Endometrial microvascular endothelial cells (primary cell): ENCODE measurements around the gene CACTIN. TPM values are rescaled to one million over a fixed set of nuclear protein-coding genes. Genes with fewer than 3 reads are reported as not detected.
"Not testable (repeated sequence)": the region's sequence is repeated elsewhere in the genome, so short reads cannot be mapped to it uniquely, and the experiment has no call there.

ENCODE experiments used
- in situ Hi-C: cut with HindIII; loops from 2 replicates; pipeline ENCODE4 v1.10.0; 2017; ENCODE audit warnings: low sequenced_read_pairs, low pct_unique_long_range_greater_than_20kb; ENCODE audit errors: inconsistent ontology term
- total RNA-seq: library from RNA; depleted of rRNA; stranded (reverse); fragments of >200 nt; gene quantifications from one replicate; pipeline ENCODE4 v1.2.3, GENCODE V29; 2015; ENCODE audit errors: inconsistent ontology term

The CACTIN gene
- total RNA-seq: 46.6 TPM

DNA sequence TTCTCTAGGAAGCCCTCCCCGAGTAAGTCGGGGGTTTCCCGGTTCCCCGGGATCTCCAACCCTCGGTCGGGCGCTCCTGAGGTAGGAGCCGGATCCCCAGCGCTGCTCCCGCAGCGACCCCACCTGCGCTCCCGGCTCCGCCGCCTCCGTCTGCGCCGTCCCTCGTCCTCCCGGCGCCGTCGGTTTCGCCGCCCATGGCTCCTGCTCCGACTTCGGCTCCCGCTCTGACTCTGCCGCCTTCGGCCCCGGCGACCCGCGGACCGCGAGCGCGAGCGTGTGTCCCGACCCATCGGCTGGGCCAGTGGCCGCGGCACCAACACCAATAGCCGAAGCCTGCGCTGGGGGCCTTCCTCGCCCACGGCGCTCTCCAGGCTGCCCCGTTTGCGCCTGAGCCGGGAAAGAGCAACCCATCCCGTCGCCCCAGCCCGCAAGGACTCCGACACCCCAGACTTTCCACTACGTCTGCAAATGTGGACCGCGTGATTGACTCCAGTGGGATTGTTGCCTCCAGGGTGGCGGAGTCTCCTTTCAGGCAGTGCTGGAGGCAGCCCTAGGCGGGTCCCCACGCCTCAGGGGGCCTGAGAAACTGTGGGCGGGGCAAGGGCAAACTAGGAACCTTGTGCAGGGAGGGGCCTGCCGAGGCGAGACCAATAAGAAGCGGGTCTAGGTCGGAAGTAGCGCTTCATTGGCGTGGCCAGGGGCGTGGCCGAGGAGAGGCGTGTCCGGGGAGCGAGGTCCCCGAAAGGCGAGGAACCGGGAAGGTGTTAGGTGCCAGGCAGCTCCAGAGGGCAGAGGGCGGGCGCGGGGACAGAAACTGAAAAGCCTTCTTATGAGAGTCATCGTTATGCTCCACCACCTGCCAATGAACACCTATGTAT lies at the start of gene CACTIN:
Gene CACTIN, minus strand, starts transcription at position 318 of the 878 bp plus-strand sequence. Its CDS starts 28 bp downstream, at position 290.
- in situ Hi-C loops: no loop called here

DNA sequence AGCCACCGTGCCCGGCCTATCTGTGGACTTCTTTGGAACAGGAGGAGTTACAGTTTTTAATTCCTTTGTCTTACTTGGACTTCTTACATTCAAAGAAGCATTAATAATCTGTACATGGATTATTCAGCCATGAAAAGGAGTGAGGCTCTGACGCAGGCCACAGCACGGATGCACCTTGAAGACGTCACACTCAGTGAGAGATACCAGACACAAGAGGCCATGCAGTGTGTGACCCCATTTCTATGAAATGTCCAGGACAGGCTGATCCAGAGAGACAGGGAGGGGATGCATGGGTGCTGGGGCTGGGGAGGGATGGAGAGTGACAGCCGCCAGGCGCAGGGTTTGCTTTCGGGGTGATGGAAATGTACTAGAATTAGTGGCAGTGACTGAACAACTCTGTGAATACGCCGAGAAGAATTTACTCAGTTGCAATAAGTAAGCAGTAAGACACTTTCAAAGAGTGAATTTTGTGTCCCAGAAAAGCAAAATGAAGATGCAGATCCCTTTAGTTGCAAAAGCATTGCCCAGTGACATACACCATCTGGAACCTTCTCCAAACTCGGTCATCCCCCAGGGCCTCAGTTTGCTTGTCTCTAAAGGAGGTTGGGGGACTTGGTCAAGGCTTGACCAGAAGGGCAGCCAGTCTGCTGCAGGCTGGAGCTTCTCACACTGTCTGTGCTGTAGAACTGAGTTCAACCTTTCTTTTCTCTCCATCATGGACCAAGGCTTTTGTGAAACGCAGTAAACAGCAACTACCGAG lies 48.4 kb upstream of the CACTIN start:
- in situ Hi-C loops: no loop called here

DNA sequence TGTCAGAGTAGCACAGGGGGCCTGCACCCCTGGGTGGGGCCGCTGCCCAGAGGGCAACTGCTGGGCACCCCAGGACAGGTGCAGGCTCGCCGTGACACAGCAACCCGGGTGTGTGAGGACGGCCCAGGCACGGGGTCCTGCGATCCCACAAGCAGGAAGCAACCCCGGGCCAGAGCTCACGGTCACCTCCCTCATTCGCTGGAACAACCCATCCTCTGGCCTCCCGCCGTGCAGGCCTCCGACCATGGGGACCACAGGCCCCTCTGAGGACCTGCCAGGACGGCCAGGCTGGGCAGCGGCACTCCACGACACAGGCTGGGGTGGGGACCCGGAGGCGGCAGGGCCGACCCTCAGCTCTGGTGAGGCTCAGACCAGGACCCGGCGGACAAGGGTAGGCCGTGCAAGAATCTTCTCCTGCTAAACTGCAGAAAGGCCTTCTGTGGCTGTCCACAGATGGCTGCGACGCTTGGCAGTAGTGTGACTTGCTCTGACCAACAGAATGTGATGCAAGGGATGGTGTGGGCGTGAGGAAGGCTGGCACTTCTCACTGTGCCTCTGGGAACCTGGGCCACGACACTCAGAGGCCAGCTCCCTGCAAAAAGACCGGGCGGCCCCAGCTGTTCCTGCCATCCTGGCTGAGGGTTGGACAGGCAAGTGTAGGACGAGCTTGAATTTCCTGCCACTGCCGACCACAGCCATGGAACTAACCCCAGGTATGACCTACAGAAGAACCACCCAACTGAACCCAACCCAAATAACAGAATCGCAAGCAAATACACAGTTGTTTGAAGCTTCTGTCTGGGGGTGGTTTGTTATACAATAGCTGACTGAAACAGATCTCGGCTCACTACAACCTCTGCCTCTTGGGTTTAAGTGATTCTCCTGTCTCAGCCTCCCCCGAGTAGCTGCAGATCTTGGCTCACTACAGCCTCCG lies 47.2 kb upstream of the CACTIN start:
- in situ Hi-C loops: no loop called here

DNA sequence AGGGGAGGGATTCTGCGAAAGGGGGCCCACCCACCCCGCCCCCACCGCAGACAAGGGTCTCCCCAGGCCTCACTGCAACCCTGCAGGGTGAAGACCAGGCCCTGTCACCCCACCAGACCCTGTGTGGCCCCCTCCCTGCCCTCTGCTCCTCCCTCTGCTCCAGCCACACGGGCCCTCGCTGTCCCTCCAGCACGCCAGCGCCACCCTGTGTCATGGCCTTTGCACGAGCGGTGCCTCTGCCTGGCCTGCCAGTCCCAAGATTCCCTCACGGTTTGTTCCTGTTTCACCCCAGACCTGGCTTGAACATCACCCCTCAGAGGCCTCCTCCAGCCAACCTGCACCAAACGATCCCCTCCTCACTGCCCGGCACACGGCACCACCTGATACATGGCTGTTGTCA lies 46.4 kb upstream of the CACTIN start:
- in situ Hi-C loops: no loop called here

DNA sequence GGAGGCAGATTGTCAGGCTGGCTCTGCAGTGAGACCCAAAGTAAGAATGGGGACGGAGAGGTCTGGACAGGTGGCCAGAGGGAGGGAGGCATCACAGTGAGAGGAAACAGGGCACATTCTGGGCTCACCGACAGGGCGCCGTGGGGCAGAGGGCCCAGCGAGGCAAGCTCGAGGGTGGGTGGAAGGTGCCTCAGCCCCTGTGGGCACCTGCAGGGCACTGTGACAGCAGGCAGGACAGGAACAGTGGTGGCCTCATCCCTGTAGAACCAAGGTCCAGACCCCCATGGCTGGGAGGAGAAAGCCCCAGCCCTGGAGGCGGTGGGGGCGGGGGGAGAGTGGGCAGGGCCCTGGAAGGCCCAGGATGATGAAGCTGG lies 46.0 kb upstream of the CACTIN start:
- in situ Hi-C loops: no loop called here

DNA sequence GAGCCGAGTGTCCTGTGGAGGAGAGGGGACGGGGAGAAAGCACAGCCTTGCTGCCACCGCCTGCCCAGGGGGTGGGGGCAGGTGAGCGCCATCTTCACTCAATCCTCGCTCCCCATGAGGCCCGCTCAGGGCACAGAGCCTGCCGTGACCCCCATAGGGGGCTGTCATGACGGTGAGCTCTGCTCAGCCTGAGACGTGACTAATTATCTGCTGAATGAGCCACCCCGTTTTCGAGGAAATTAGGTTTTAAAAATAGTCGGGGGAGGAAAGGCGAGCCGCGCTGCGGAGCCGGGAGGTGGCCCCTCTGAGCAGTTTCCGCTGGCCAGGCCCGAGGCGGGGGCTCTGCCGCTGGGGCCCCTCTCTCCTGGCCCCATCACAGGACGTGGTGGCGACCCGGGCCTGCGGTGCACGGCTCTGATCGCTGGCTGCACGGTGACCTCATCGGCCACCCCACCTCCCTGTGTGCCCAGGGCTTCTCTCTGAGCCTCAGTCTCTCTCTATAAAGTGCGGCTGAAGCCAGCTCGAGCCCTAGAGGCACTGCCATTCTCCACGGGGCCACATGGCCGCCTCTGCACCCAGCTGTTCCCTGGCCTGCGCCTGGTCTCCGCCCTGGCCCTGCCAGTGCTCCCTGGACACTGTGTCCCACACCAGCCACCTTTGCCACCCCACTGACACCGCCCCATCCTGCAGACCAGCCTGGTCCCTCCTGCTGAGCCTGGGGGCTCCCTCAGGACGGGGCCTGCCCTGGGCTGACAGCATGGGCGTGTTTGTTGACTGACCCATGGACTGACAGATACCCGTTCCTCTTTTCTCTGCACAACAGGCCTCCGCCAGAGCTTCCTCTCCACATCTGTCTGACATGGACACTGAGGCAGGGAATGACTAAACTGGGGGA lies 45.3 kb upstream of the CACTIN start:
- in situ Hi-C loops: no loop called here

DNA sequence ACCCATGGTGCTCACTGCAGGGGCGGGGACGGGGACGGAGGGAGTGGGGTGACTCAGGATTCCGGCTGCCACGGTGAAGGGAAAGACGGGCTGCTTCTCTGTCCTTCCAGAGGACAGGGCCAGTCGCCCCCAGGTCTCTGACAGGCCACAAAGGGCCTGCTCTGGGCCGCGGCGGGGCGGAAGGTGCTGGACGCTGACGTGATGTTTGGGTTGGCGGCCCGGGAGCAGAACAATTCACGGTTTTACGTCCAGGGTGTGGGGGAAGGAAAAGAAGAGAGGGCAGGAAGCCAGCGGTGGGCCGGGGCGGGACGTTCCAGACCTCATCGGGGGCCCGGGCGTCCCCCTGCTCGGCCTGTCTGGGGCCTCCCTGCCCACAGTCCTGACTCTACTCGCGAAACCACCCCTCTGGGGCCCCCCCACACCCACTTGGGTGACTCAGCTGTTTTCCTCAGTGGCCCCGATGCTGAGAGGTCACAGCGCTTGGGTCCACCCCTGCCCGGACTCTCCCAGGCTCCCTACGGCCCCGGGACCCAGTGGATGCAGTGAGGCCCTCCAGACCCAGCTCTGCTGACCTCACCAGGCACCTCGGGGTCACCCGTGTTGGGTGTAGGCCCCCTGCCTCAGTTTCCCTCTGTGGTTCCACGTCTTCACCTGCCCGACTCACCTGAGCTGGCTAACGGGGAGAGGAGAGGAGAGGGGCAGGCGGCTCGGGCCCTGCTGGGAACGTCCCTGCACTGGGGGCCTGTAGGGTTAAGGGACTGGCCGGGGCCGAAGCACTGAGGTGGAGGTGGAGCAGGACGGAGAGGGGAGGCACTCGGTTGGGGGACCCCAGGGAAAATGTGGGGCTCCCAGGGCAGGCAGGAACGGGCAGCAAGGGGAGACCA lies 44.4 kb upstream of the CACTIN start:
- in situ Hi-C loops: no loop called here

DNA sequence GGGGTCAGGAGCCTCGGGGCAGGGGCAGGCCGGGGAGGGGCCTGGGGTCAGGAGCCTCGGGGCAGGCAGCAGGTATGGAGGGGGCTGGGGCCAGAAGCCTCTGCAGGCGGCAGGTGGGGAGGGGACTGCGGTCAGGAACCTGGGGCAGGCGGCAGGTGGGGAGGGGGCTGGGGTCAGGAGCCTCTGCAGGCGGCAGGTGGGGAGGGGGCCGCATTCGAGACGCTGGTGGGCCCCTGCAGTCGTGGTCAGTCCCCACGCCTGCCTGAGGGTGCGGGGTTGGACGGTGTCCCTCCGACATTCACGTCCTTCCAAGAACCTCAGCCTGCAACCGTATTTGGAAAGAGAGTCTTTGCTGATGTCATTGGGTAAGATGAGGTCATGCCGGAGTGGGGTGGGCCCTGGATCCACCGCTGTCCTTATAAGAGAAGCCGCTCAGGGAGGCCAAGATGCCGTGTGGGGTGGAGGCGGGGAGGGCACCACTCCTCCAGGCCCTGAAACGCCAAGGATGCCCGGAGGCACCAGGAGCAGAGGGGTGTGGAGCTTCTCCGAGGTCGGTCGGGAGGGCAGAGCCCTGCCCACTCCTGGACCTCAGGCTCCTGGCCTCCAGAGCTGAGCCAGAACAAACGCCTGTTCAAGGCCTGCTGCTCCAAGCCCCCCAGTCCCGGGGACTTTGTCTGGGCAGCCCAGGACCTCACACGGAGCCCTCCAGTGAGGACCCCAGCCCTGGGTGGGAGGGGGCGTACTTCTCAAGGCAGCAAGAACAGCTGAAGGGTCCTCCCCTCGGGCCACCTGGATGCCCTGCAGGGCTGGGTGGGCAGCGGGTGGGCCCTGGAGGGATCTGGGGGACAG lies 43.6 kb upstream of the CACTIN start:
- in situ Hi-C loops: no loop called here

DNA sequence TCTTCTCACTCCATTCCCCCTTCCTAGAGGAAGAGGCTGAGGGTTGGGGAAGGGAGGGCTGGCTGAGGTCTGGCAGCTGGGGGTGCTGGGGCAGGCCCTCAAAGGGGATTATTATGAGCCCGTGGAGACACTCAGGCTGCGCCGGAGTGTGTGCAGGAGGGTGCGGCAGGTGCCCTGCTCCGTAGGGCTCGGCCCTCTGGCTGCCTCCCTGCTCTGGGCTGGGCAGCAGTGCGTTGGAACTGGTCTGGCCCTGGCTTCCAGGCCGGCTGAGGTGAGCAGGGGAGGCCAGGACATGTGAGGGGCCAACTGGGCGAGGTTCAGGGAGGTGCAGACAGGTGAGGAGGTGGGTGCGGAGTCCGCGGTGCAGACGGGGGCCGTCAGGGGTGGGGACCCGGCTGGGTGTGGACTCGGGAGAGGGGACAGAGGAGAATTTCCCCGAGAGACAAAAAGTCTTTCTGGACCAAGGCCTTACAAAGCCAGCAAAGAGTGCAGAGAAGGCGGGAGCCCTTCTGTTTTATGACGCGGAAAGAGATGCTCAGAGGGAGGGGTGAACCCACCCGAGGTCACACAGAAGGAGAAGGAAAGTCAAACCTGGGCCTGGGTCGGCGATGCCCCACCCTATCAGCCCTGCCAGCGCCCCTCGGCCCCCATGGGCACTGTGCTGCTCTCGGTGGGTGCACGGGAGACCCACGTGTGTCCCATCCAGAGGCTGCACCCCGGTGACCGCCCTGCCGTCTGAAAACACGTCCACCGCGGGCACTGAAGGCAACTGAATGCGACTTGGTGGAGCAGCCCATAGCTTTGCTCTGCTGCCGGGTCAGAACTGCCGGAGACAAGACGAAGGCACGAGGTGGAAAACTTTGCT lies 42.7 kb upstream of the CACTIN start:
- in situ Hi-C loops: no loop called here

DNA sequence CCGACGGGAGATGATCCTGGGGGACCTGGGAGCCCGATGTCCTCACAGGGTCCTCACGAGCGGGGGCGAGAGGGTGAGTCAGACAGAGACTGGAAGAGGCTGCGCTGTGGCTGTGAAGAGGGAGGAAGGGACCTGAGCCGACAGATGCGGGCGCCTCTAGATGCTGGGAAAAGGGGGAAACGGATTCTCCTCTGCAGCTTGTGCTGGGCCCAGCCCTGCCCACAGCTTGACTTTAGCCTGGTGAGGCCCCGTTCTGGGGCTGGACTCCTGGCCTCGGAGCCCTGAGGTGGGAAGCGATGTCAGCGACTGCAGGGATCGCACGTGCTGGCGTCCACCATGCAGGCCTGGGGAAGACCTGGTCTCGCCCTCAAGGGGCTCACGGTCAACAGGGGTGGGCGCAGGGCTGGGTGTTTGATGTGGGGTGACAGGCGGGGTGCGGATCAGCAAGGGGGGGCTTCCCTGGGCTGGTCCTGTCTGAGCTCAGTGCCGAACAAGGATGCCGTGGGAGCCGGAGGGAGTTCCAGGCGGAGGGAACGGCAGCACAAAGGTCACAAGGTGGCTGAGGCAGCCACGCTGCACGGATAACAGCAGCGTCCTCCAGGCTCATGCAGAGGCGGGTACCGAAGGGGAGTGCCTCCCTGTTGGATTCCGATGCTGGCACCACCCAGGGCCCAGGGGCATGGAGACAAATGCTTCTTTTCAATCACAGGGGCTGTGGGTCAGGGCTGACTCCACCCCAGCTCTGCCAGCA lies 41.9 kb upstream of the CACTIN start:
- in situ Hi-C loops: no loop called here

DNA sequence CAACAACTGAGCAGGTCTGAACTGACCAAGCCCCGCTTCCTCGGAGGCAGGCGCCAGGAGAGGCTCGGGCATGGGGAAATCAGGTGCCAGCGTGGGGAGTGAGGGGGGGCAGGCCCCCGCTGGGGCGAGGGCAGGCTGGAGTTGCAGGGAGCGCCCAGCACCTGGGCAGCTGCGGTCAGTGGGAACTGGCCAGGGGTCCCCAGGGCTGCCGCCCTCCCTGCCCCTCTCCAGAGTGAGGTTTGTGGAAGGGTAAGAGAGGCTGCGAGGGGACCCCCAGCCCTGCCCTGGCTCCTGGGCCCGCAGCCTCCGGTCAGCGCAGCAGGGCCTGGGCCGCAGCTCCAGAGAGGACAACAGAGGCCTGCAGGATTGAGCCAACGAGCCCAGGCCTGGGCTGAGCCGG lies 41.2 kb upstream of the CACTIN start:
- in situ Hi-C loops: no loop called here

DNA sequence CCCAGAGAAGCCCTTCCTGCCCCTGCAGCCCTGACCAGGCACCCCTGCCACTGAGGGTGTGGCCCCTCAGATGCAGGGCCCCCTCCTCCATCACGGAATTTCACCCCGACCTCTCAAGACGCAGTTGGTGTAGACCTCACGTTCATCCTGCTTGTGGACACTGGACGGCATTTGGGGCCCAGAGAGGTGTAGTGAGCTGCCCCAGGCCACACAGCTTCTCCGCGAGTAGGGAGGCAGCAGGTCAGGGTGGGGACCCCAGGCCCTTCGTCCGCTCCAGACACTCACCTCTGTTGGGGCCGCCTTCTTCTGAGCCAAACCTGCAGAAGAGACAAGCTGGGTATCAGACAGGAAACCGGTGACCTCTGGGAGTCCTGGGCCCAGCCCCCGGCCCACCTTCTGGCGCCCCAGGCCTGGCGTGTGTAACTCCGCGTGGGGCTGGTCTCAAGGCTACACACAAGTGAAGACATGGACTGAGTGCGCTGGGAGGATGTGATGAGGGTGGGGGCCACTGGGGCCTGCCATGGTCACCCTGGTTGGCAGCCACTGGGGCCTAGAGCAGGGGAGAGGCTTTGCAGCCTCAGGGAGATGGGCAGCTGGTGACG lies 40.5 kb upstream of the CACTIN start:
- in situ Hi-C loops: no loop called here

DNA sequence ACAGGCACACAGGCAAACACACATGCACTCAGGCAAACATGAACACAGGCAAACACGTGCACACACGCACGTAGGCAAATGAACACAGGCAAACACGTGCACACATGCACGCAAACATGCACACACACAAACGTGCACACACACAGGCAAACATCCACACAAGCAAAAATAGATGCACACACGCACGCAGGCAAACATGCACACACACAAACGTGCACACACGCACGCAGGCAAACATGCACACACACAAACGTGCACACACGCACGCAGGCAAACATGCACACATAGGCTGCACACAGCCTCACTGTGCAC lies 39.9 kb upstream of the CACTIN start:
- in situ Hi-C loops: not testable (repeated sequence)

DNA sequence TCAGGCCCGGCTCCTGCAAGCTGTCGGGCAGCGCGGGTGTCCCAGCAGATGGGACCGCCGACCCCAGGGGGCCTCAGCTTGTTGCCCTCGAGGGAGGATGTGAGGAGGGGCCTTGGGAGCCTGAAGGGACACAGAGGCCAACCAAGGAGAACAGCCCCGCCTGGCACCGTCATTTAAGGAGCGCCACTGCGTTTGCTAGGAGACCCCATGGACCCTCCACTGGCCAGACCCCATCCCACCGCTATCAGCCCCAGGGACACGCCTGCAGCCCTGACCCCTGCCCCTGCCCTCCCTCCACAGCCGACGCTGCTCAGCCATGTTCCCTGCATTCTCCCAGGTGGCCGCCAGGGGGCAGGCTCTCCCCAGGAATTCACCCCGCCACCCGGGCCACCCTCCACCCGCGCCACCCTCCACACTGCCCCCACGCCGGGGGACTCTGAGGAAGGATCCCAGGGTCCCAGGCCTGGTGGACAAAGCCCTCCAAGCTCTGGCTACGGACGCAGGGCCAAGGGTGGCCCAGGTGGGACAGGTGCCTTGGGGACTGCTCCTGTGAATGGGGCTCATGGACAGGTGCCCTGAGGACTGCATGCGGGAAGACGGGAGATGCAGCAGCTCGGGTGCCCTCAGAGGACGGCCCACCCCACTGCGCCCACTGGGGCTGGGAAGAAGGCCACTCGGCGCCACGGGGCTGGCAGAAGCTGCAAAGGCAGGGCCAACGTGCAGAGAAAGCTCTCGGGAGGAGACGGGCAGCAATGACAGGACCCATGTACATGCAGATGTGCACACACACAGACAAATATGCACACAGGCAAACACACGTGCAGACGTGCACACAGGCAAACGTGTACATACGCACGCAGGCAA lies 39.3 kb upstream of the CACTIN start:
- in situ Hi-C loops: no loop called here
